ENCODE data around the gene FAM174C. TPM values are rescaled to one million over a fixed set of nuclear protein-coding genes. Genes with fewer than 3 reads are reported as not detected.
"Not testable (repeated sequence)": the region's sequence is repeated elsewhere in the genome, so short reads cannot be mapped to it uniquely, and the experiment has no call there.

The FAM174C gene
- total RNA-seq, 4 donors from 2014 or later, result 44.3 to 72.5 (median 58.2) TPM

DNA sequence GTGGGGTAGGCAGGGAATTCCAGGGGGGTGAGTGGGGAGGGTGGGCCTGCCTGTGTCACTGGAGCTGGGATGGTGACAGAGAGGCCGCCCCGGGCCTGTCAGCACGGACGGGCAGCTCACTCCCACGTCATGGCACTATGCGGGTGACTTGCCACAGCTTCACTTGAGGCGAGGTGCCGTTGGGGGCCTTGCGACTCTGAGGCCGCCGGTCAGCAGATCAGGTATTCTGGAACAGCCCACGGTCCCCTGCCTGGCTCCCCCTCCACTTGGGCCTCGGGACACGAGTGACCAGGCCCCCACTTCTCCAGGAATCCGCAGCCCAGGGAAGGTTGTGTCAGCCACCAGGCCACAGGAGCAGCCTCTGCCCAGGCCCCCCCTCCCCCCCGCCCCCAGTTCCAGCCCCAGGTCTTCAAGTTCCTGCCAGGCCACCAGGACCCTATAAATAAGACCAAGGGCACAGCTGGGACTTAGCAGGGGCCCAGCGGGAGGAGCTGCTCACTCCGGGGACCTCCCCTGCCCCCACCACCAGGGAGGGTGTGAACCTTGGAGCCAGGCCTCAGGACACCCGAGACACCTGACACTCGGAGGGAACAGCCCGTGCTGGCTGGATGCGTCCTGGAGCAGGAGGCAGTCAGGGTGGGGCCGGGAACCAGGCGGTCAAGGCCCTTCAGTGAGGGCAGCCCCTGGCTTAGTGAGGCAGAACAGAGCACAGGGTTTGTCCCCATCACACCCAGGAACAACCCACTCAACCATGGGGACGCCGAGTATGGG lies 29.7 kb upstream of the FAM174C start:
- 38% methylated on average over 8 of the region's 26 CpGs for WGBS
- Histone ChIP-seq H3K4me1 (peaks cover 74% of the 10 kb centered on the region), H3K4me3 (peak overlapping the region; percentile 42), H3K9me3 (no peaks in the 10 kb centered on the region), H3K27me3 (no peaks in the 10 kb centered on the region), H3K27ac (peak overlapping the region; percentile 88), H3K36me3 (peaks cover 9% of the 10 kb centered on the region)
- peak in 1 of 2 donors; percentile 86 for DNase-seq (ENCODE audit: low spot score in 2 of 2)
- TF ChIP-seq POLR2AphosphoS5 (IDR thresholded peaks at IDR 0.05) (peak in 1 of 3 donors; percentile 20), EP300 (IDR thresholded peaks at IDR 0.05) (peak; percentile 78), POLR2A (IDR thresholded peaks at IDR 0.05) (no peak)

DNA sequence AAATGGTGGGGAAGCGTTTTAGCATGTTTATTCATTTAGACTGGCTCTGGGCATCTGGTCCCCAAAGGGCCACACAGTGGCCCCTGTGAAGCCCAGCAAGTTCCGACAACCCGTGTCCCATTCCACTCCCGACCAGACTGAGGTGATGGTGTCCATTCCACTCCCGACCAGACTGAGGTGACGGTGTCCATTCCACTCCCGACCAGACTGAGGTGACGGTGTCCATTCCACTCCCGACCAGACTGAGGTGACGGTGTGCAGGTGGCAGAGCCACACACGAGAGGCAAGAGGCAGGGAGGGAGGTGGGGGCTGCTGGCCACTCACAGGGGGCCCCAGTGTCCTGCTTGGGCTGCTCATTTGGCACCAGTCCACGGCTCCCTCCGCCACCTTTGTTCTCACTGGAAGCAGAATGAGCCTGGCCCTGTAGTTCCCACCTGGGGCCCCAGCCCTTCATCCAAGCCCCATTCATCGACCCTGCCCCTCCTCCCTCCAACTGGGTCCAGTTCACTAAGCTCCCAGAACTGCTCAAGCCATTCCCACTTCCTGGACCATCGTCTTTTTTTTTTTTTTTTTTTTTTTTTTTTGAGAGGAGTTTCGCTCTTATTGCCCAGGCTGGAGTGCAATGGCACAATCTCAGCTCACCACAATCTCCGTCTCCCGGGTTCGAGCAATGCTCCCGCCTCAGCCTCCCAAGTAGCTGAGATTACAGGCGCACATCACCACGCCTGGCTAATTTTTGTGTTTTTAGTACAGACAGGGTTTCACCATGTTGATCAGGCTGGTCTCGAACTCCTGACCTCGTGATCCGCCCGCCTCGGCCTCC lies 28.9 kb upstream of the FAM174C start:
- Histone ChIP-seq H3K36me3 (peaks cover 16% of the 10 kb centered on the region), H3K4me1 (peaks cover 70% of the 10 kb centered on the region), H3K27ac (peak overlapping the region; percentile 99)
- DNase-seq (ENCODE audit: low spot score in 2 of 2), result peak in 1 of 2 donors; percentile 86
- H3K4me3 ChIP-seq, H3K27me3 ChIP-seq, H3K9me3 ChIP-seq: not testable (repeated sequence)
- WGBS, result 77% methylated on average over 19 of the region's 27 CpGs

DNA sequence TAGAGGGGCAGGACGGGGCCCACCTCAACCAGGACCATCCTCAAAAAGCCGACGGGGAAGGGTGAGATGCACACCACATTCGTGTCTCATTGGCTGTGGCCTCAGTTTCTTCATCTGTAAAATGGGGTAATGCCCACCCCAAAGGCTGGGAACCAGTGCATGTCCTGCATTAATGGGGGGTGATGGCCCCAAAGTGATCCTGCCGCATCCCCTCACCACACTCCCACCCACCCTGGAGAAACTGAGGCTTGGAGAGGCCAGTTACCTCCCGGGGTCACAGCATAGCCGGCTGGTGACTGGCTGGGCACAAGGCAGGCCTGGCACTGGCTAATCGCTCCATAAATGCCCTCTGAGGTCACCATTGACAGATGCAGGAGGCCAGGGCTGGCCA lies 27.6 kb upstream of the FAM174C start:
- no peak for TF ChIP-seq EP300 (IDR thresholded peaks at IDR 0.05)
- TF ChIP-seq, protein P1, sequence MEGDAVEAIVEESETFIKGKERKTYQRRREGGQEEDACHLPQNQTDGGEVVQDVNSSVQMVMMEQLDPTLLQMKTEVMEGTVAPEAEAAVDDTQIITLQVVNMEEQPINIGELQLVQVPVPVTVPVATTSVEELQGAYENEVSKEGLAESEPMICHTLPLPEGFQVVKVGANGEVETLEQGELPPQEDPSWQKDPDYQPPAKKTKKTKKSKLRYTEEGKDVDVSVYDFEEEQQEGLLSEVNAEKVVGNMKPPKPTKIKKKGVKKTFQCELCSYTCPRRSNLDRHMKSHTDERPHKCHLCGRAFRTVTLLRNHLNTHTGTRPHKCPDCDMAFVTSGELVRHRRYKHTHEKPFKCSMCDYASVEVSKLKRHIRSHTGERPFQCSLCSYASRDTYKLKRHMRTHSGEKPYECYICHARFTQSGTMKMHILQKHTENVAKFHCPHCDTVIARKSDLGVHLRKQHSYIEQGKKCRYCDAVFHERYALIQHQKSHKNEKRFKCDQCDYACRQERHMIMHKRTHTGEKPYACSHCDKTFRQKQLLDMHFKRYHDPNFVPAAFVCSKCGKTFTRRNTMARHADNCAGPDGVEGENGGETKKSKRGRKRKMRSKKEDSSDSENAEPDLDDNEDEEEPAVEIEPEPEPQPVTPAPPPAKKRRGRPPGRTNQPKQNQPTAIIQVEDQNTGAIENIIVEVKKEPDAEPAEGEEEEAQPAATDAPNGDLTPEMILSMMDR (IDR thresholded peaks at IDR 0.05), result no peak
- no peak for TF ChIP-seq POLR2A (IDR thresholded peaks at IDR 0.05)
- no peak for TF ChIP-seq POLR2AphosphoS5 (IDR thresholded peaks at IDR 0.05)
- Histone ChIP-seq H3K27me3 (no peaks in the 10 kb centered on the region), H3K36me3 (peaks cover 20% of the 10 kb centered on the region), H3K4me1 (peaks cover 73% of the 10 kb centered on the region), H3K4me3 (peak overlapping the region; percentile 92), H3K9me3 (no peaks in the 10 kb centered on the region), H3K27ac (peak overlapping the region; percentile 99)
- WGBS, result 79% methylated on average over 5 of the region's 8 CpGs
- no peak for DNase-seq (ENCODE audit: low spot score in 2 of 2)

DNA sequence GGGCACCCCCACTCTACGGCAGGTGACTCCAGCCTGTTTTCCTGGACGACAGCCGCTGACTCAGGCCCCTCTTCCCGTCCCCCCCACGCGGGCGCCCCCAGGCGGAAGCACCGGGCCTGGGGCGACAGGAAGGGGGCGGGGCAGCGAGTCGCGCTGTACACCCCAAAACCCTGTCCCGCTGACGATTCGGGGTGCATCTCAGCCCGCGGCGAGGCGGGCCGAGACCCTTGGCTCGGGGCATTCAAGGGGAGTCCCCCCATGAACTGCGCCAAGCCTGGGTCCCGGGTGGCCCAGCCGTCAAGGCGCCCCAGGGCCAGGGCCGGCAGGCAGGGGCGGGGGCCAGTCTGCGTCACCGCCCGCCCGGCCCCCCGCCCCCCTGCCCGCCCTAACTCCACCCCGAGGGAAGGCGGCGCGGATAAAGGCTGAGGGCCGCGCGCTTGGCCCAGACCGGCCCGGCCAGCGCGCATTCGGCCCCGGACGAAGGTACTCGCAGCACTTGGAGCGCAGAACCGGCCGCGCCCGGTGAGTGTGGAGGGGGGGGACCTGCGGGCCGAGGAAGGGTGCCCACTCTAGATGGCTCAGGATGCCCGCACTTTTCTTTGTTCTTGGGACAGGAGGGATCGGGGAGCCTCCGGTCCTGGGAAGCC lies 27.1 kb upstream of the FAM174C start, which contains the start of gene MIDN:
MIDN (plus strand) TSS at position 445 of the 647 bp plus-strand sequence. CDS start 1,714 bp downstream, outside the sequence.
- peak within 1 kb of the TSS; percentile 99 for H3K27ac ChIP-seq
- H3K36me3 ChIP-seq, result peaks cover 20% of the 10 kb centered on the region
- peak in 1 of 2 donors; percentile 92 for DNase-seq (ENCODE audit: low spot score in 2 of 2)
- peaks cover 73% of the 10 kb centered on the region for H3K4me1 ChIP-seq
- WGBS, result 0% methylated on average over 17 of the region's 60 CpGs
- no peaks in the 10 kb centered on the region for H3K9me3 ChIP-seq
- no peaks in the 10 kb centered on the region for H3K27me3 ChIP-seq
- TF ChIP-seq EP300 (IDR thresholded peaks at IDR 0.05), result no peak
- peak; percentile 42 to 95 for TF ChIP-seq POLR2A (IDR thresholded peaks at IDR 0.05)
- TF ChIP-seq POLR2AphosphoS5 (IDR thresholded peaks at IDR 0.05), result peak in 2 of 3 donors; percentile 24 to 82
- H3K4me3 ChIP-seq, result peak within 1 kb of the TSS; percentile 92

DNA sequence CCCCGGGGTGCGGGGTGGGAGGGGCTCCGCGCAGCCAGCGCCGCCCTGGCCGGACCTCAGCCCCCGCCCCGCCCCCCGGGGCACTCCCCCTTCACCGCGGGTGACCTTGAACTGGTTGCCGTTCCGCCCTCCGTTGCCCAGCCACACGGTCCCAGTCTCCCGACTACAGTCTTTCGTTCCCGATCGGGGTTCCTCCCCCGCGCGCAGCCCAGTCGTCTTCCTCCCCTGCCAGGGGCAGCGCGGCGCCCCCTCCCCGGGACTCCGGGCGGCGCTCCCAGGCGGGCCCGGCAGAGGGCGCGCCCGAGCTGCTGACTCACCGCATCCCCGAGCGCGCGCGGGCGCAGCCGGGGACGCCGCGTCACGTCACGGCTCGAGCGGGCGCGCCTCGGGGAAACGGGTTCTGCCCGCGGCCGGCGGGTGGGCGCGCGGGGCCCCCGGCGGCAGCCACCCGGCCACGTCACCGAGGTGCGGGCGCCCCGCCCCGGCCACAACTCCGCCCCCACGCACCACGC lies 26.5 kb upstream of the FAM174C start:
- Histone ChIP-seq H3K36me3 (peaks cover 23% of the 10 kb centered on the region), H3K27ac (peak overlapping the region; percentile 99), H3K27me3 (no peaks in the 10 kb centered on the region), H3K9me3 (no peaks in the 10 kb centered on the region), H3K4me1 (peaks cover 73% of the 10 kb centered on the region), H3K4me3 (peak overlapping the region; percentile 92)
- no peak for DNase-seq (ENCODE audit: low spot score in 2 of 2)
- TF ChIP-seq, protein P1 (IDR thresholded peaks at IDR 0.05), result peak; percentile 89 to 90
- TF ChIP-seq POLR2AphosphoS5 (IDR thresholded peaks at IDR 0.05), result no peak
- WGBS, result 0% methylated on average over 4 of the region's 74 CpGs

DNA sequence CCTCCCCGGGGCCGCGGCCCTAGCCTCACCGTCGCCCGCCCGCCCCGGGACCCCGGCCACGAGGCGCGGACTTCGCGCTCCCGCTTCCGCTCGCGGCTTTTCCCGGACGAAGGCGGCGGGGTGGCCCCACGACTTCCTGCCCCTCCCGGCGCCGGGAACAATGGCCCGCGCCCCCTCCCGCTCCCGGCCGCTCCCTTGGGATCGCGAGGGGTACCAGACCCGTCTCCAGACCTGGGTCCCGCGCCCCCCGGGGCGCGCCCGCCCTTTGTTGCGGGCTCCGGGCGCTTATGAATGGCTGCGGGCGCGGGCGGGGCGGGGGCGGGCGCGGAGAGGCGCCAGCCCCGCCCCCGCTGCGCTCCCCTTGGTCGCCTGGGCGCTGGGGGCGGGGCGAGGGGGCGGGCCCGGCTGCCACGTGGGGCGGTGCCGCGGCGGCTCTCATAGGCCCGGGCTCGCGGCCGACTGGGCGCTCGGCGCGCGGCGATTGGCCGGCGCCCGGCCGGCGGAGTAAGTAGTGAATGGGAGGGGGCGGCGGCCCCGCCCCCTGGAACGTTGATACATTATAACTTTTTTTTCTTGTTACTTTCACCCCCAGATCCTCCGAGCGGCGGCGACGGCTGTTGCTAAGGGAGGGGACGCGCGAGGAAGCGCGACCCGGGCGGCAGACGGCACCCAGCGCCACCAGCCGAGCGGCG lies 25.9 kb upstream of the FAM174C start:
- peak; percentile 95 to 96 for DNase-seq (ENCODE audit: low spot score in 2 of 2)
- H3K36me3 ChIP-seq, result peaks cover 29% of the 10 kb centered on the region
- peak; percentile 90 to 95 for TF ChIP-seq POLR2A (IDR thresholded peaks at IDR 0.05)
- TF ChIP-seq POLR2AphosphoS5 (IDR thresholded peaks at IDR 0.05), result peak; percentile 75 to 89 (median 78)
- no peak for TF ChIP-seq EP300 (IDR thresholded peaks at IDR 0.05)
- H3K27me3 ChIP-seq, result no peaks in the 10 kb centered on the region
- no peaks in the 10 kb centered on the region for H3K9me3 ChIP-seq
- H3K27ac ChIP-seq, result peak overlapping the region; percentile 99
- WGBS, result under 1% methylated on average over 35 of the region's 102 CpGs
- H3K4me3 ChIP-seq, result peak overlapping the region; percentile 92
- peaks cover 73% of the 10 kb centered on the region for H3K4me1 ChIP-seq

All from suprapubic skin (tissue), 4 donors.